AG10803 (cell line): ENCODE measurements around the gene PARVA.

Experiments
- DNase-seq: peaks from one replicate; pipeline ENCODE4 v3.0.0; 2010; ENCODE audit warnings: low read depth
- H3K4me3 ChIP-seq: 2 replicates; pipeline ENCODE4 v1.5.1; 2011; ENCODE audit warnings: mild to moderate bottlenecking, low read length, control low read depth
- TF ChIP-seq, protein P1 (sequence below): conservative IDR thresholded peaks from 2 replicates; pipeline ENCODE4 v1.5.1; 2011; ENCODE audit warnings: mild to moderate bottlenecking, low read length, control low read depth, inconsistent platforms

Gene PARVA

DNA sequence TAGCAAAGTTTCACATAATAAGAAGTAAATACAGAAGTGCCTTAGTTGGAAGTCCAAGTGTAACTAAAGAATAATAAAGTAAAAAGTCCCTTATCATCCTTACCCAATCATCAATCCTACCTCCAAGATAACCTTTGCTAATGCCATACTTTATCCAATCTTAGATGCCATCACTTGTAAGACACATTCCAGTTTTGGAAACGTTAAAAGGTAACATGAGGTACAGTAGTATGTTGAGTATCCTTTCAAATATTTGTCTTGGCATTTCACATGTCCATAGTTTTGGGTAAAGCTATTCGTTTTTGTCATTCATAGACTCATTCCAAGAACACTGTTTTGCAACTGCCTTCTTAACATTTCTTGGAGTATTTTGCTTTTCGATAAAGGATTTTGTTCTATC, 181.6 kb downstream of the PARVA start:
- no peak for DNase-seq
- H3K4me3 ChIP-seq, result no peak overlapping the region
- TF ChIP-seq, protein P1, sequence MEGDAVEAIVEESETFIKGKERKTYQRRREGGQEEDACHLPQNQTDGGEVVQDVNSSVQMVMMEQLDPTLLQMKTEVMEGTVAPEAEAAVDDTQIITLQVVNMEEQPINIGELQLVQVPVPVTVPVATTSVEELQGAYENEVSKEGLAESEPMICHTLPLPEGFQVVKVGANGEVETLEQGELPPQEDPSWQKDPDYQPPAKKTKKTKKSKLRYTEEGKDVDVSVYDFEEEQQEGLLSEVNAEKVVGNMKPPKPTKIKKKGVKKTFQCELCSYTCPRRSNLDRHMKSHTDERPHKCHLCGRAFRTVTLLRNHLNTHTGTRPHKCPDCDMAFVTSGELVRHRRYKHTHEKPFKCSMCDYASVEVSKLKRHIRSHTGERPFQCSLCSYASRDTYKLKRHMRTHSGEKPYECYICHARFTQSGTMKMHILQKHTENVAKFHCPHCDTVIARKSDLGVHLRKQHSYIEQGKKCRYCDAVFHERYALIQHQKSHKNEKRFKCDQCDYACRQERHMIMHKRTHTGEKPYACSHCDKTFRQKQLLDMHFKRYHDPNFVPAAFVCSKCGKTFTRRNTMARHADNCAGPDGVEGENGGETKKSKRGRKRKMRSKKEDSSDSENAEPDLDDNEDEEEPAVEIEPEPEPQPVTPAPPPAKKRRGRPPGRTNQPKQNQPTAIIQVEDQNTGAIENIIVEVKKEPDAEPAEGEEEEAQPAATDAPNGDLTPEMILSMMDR, result no peak

DNA sequence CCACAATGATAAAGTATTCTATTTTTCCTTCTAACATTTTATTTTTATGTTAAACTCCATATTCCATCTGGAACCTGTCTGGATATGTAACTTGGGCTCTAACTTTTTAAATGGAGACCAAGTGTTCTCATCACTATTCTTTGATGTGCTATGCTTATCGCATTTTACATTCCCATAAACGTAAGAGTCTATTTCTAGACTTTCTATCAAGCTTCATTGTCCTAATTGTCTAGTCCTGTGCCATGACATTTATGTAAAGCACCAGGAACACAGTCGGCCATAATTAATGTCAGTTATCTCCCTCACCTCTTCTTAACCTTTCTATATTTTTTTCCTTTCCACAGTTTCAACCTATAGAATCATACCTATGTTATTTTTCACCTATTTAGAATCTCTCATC, 183.0 kb downstream of the PARVA start:
- TF ChIP-seq, protein P1, result no peak
- no peak for DNase-seq
- H3K4me3 ChIP-seq, result no peak overlapping the region

DNA sequence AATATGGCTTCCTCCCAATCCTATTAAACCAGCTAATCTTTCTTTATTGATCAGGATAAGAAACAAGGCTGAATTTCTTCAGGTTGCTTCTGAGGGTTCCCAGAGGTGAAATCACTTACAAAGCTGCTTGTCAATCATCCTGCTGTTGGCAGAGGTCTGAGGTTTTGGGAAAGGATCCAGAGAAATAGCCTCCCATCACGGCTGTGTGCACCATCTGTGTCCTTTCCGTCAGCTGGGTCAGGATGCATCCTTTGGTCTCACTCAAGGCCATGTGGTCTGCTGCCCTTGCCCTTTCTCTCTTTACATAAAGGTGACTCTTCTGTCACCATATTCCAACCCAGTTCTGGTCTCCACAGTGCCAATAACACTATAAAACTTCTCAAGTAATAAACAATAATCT, 183.5 kb downstream of the PARVA start:
- DNase-seq, result no peak
- TF ChIP-seq, protein P1, result no peak
- no peak overlapping the region for H3K4me3 ChIP-seq

DNA sequence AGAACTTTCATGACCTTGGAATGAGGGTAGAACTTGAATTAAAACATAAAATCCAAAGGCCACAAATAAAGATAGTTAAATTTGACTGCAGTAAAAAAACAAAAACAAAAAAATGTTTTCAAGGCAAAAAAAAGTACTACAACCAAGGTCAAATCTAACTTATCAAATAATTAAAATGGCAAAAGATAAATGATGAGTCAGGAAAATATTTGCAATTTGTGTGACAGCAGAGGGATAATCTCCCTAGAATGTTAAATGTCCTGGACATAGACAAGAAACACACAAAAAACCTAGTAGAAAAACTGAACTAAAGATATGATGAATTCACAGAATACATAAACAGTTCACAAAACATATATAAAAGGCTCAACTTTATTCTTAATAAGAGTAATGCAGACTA, 186.6 kb downstream of the PARVA start:
- DNase-seq, result no peak

DNA sequence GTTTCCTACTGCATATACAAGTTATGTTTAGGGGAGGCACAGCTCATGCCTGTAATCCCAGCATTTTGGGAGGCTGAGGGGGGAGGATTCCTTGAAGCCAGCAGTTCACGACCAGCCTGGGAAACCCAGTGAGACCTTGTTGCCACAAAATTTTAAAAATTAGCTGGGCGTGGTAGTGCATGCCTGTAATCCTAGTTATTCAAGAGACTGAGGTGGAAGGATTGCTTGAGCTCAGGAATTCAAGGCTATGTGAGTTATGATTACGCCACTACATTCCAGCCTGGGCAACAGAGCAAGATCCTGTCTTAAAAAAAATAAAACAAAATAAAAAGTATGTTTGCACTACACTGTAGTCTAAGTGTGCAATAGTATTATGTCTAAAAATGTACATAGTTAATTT, 188.0 kb downstream of the PARVA start:
- TF ChIP-seq, protein P1, result no peak
- peak; percentile 66 for DNase-seq
- H3K4me3 ChIP-seq, result no peak overlapping the region

More for the DNA sequence above, 186.6 kb downstream of the PARVA start:
- H3K4me3 ChIP-seq, result no peak overlapping the region
- TF ChIP-seq, protein P1, result no peak

DNA sequence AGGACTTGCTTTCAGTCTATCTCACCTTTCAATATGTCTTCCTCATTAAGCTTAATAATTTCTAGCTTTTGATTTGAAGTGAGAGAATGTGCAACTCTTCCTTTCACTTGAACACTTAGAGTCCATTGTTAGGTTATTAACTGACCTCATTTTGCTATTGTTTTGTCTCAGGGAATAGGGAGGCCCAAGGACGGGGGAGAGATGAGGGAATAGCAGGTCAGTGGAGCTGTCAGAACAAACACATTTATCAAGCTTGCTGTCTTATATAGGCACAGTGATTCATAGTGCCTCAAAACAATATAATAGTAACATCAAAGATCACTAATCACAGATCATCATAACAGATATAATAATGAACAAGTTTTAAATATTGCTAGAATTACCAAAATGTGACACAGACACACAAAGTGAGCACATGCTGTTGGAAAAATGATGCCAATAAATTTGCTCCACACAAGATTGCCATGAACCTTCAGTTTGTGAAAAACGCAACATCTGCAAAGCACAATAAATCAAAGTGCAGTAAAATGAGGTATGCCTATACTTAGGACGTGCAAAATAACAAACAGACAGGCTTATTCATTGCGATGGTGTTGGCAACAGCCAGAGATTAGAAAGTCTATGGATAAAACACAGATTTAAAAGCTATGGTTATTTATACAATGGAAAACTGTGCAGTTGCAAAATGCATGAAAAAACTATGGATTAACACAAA, 190.5 kb downstream of the PARVA start:
- TF ChIP-seq, protein P1, result no peak
- peak; percentile 40 for DNase-seq
- no peak overlapping the region for H3K4me3 ChIP-seq
